ENCODE measurements around the gene SYT12.
A peak's percentile ranks its signal among the peaks of the same experiment; 100 is the strongest.

The SYT12 gene

DNA sequence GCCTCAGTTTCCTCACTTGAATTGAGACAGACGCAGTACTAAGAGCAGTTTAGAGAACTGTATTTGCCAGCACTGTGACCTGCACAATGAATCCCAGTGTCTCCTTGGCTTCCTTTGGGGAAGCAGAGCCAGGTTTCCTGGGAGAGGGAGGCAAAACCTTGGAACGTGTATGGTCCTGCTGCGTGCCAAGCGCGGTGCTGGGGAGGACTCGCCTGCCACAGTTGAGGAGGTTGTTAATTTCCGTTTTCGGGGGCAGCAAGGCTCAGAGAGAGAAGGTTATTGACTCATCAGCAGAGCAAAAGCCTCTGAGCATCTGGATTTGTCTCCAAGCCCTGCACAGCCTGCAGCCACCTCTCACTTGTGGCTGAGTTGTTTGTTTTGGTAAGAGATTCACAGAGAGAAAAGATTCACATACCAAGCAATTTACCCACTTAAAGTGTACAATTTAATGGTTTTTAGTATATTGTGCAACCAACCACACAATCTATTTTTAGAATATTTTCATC is 10.8 kb downstream of the SYT12 start (continued):
- TF ChIP-seq, protein P1, sequence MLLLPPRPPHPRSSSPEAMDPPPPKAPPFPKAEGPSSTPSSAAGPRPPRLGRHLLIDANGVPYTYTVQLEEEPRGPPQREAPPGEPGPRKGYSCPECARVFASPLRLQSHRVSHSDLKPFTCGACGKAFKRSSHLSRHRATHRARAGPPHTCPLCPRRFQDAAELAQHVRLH (tag by site-specific recombination; IDR thresholded peaks at IDR 0.05), result no peak
- TF ChIP-seq KLF16 (tag by site-specific recombination; IDR thresholded peaks at IDR 0.05) (no peak), PRDM1 (tag by site-specific recombination; IDR thresholded peaks at IDR 0.05) (peak; percentile 67), ZNF571 (tag by site-specific recombination; IDR thresholded peaks at IDR 0.05) (no peak), GLIS2 (tag by site-specific recombination; IDR thresholded peaks at IDR 0.05) (no peak)

DNA sequence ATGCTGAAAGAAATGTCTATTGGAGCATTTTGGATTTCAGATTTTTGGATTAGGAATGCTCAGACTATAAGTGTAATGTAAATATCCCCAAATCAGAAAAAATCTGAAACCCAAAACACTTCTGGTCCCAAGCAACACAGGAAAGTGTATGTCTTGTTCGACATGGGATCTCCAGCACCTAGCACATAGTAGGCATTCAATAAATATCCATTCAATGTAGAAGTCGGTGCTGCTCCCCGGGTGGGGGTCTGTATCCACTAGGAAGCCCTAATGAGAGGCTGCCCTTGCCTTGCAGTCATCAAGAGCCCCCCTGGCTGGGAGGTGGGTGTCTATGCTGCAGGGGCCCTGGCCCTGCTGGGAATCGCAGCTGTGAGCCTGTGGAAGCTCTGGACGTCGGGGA is 11.4 kb downstream of the SYT12 start:
- H3K27ac ChIP-seq (ENCODE audit: extremely low read depth, low read depth, low read length), result no peak overlapping the region
- H3K36me3 ChIP-seq (ENCODE audit: control insufficient read depth in 2 of 2, insufficient read depth in 1 of 2, low read length in 2 of 2), result no peaks in the 10 kb centered on the region
- H3K9me3 ChIP-seq (ENCODE audit: control insufficient read depth, insufficient read depth, low read depth, low read length), result no peaks in the 10 kb centered on the region
- no peak overlapping the region for H3K4me3 ChIP-seq (ENCODE audit: low read depth, low read length)
- H3K4me1 ChIP-seq (ENCODE audit: control insufficient read depth, insufficient read depth, low read length), result peaks cover 9% of the 10 kb centered on the region
- ChIA-PET CTCF (no interaction called here), POLR2A (no interaction called here)
- TF ChIP-seq ZIC2 (tag by site-specific recombination; IDR thresholded peaks at IDR 0.05), result 0 out of 2 replicates have a peak, but pooled peaks have one; percentile 18
- no peak for TF ChIP-seq HOXC10 (CRISPR knock-in tag; IDR thresholded peaks at IDR 0.05)

DNA sequence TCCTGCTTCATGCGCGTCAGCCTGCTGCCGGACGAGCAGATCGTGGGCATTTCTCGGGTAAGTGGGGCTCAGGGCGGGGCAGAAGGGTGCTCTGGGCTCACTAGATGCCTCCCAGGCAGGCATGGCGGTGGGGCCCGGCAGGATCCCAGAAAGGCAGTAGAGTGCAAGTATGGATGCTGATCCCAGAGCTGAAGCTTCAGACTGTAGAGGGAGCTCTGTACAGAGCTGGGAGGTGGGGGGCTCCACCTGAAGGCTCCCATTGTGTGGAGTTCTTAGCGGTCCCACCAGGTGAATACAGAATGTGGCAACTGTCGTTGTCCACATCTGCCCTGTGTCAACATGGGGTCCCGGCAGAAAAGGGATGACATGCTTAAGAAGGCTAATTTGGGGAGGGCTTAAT is 17.2 kb downstream of the SYT12 start:
- TF ChIP-seq, protein P2, sequence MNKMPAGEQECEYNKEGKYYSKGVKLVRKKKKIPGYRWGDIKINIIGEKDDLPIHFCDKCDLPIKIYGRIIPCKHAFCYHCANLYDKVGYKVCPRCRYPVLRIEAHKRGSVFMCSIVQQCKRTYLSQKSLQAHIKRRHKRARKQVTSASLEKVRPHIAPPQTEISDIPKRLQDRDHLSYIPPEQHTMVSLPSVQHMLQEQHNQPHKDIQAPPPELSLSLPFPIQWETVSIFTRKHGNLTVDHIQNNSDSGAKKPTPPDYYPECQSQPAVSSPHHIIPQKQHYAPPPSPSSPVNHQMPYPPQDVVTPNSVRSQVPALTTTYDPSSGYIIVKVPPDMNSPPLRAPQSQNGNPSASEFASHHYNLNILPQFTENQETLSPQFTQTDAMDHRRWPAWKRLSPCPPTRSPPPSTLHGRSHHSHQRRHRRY (tag by site-specific recombination; IDR thresholded peaks at IDR 0.05), result no peak
- TF ChIP-seq ZBTB17 (tag by site-specific recombination; IDR thresholded peaks at IDR 0.05), result 0 out of 2 replicates have a peak, but pooled peaks have one; percentile 17
- TF ChIP-seq ZFP69B (tag by site-specific recombination; IDR thresholded peaks at IDR 0.05), result 0 out of 2 replicates have a peak, but pooled peaks have one; percentile 46
- no peak for TF ChIP-seq MYNN (tag by site-specific recombination; IDR thresholded peaks at IDR 0.05; ENCODE audit: borderline replicate concordance)
- no peak for TF ChIP-seq ZNF404 (tag by site-specific recombination; IDR thresholded peaks at IDR 0.05)
- Histone ChIP-seq H3K4me1 (ENCODE audit: control insufficient read depth, insufficient read depth, low read length) (no peaks in the 10 kb centered on the region), H3K36me3 (ENCODE audit: control insufficient read depth in 2 of 2, insufficient read depth in 1 of 2, low read length in 2 of 2) (no peaks in the 10 kb centered on the region), H3K9me3 (ENCODE audit: control insufficient read depth, insufficient read depth, low read depth, low read length) (no peaks in the 10 kb centered on the region), H3K27ac (ENCODE audit: extremely low read depth, low read depth, low read length) (no peak overlapping the region), H3K4me3 (ENCODE audit: low read depth, low read length) (no peak overlapping the region)
- POLR2A ChIA-PET, result no interaction called here
- CTCF ChIA-PET, result interaction anchor here (0.6 to 1.7 kb wide), 2 partner anchors 14 to 110 kb away, joined by 3 to 4 read pairs; no protein-coding TSS in a partner anchor

DNA sequence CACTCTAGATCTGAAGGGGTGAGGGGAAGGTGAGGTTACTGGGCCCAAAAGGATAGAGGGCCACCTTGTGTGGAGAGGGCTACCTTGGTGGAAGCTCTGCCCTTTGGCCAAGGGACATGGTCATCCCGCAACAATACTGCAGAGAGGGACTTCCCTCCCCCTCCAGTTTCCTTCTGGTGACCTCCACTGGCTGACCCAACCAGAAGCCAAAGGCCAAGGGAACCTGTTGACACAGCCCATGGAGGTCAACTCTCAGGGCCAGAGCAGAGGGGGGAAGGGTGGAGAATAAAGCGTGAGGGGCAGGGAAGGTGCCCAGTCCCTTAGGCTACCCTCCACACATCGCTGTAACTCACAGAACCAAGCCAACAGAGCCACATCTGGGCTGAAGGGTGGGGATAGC is 18.7 kb downstream of the SYT12 start:
- Histone ChIP-seq H3K4me1 (ENCODE audit: control insufficient read depth, insufficient read depth, low read length) (no peaks in the 10 kb centered on the region), H3K27ac (ENCODE audit: extremely low read depth, low read depth, low read length) (no peak overlapping the region), H3K36me3 (ENCODE audit: control insufficient read depth in 2 of 2, insufficient read depth in 1 of 2, low read length in 2 of 2) (no peaks in the 10 kb centered on the region), H3K4me3 (ENCODE audit: low read depth, low read length) (no peak overlapping the region), H3K9me3 (ENCODE audit: control insufficient read depth, insufficient read depth, low read depth, low read length) (no peaks in the 10 kb centered on the region)
- TF ChIP-seq FEZF1 (tag by site-specific recombination; IDR thresholded peaks at IDR 0.05), result no peak
- no peak for TF ChIP-seq ZFHX2 (tag by site-specific recombination; conservative IDR thresholded peaks at IDR 0.05)
- ChIA-PET CTCF (no interaction called here), POLR2A (no interaction called here)

DNA sequence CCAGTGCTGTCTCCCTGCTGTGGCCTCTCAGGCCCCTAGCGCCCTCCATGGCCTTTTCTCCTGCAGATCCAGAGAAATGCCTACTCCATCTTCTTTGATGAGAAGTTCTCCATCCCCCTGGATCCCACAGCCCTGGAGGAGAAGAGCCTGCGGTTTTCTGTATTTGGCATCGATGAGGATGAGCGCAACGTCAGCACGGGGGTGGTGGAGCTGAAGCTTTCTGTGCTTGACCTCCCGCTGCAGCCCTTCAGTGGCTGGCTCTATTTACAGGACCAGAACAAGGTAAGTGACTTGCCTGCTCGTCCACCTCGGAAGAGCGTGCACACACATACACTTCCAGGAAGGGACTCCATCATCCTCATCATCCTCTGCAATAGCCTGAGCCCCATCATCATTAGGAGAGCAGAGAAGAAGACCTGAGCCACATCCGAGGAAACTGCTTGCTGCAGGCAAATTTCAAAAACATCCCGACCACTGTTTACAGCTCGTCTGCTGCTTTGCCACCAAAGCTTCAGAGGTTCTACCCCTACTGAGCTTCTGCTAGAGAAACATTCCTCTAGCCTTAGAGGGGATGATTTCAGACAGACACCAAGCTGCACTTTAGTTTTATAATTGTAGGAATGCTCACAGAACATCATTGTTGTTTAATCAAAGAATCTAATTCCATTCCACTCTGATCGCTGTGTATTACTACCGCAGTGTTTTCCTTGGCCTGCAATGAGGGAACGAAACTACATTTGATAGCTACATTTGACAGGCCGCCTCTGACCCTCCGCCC is 20.8 kb downstream of the SYT12 start:
- Histone ChIP-seq H3K4me1 (ENCODE audit: control insufficient read depth, insufficient read depth, low read length) (no peaks in the 10 kb centered on the region), H3K36me3 (ENCODE audit: control insufficient read depth in 2 of 2, insufficient read depth in 1 of 2, low read length in 2 of 2) (no peaks in the 10 kb centered on the region), H3K27ac (ENCODE audit: extremely low read depth, low read depth, low read length) (no peak overlapping the region), H3K9me3 (ENCODE audit: control insufficient read depth, insufficient read depth, low read depth, low read length) (no peaks in the 10 kb centered on the region), H3K4me3 (ENCODE audit: low read depth, low read length) (no peak overlapping the region)
- ChIA-PET CTCF (interaction anchor here (0.5 to 1.5 kb wide), 4 partner anchors 10 to 34 kb away, joined by 3 to 11 read pairs (median 4); no protein-coding TSS in a partner anchor), POLR2A (no interaction called here)
- no peak for TF ChIP-seq OSR2 (tag by site-specific recombination; IDR thresholded peaks at IDR 0.05)
- TF ChIP-seq, protein P3, sequence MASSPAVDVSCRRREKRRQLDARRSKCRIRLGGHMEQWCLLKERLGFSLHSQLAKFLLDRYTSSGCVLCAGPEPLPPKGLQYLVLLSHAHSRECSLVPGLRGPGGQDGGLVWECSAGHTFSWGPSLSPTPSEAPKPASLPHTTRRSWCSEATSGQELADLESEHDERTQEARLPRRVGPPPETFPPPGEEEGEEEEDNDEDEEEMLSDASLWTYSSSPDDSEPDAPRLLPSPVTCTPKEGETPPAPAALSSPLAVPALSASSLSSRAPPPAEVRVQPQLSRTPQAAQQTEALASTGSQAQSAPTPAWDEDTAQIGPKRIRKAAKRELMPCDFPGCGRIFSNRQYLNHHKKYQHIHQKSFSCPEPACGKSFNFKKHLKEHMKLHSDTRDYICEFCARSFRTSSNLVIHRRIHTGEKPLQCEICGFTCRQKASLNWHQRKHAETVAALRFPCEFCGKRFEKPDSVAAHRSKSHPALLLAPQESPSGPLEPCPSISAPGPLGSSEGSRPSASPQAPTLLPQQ (tag by site-specific recombination; IDR thresholded peaks at IDR 0.05), result no peak
- TF ChIP-seq MZF1 (tag by site-specific recombination; IDR thresholded peaks at IDR 0.05; ENCODE audit: borderline replicate concordance), result no peak
- no peak for TF ChIP-seq ZNF654 (tag by site-specific recombination; IDR thresholded peaks at IDR 0.05; ENCODE audit: low read depth)
- no peak for TF ChIP-seq ZNF426 (tag by site-specific recombination; IDR thresholded peaks at IDR 0.05)
- TF ChIP-seq ZNF629 (tag by site-specific recombination; IDR thresholded peaks at IDR 0.05), result no peak
